ENCODE data around the gene GRIK4.
"Not testable (repeated sequence)": the region's sequence is repeated elsewhere in the genome, so short reads cannot be mapped to it uniquely, and the experiment has no call there.

The GRIK4 gene

DNA sequence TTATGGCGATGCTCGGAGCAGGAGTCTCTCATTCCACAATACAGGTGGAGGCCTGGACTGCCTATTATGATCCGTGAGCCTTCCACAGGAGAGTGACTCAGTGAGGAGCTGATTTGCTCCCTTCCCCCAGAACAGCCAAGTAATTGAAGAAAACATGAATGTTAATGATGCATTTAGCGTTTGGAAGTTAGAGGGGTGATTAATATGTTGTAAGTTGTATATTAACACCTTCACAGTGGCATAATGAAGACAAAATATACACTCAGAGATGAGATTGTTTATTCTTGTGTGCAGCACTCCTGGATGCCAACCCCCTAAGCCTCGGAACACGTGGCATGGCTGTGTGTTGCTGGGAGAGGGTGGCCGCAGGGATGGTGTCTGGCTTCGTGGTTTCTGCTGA lies 98.6 kb downstream of the GRIK4 start:
- no peak for DNase-seq

DNA sequence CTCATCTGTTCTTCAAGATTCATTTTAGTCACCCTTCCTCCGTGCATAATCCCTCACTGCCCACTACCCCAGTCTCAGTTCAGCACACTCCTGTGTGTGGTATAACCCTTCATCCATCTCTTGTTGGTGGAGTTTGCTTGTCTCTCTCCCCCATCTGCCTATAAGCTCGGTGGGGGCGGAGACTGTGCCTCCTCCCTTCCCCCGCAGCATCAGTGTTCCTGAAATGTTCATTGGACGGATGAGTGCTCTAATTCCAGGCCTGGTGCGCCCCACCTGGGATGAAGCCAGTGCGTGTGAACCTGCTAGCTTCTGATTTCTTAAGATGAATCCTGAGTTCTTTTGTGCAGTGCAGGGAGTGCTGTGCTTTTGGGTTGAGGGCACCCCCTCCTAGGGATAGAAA lies 100.0 kb downstream of the GRIK4 start:
- DNase-seq, result no peak

DNA sequence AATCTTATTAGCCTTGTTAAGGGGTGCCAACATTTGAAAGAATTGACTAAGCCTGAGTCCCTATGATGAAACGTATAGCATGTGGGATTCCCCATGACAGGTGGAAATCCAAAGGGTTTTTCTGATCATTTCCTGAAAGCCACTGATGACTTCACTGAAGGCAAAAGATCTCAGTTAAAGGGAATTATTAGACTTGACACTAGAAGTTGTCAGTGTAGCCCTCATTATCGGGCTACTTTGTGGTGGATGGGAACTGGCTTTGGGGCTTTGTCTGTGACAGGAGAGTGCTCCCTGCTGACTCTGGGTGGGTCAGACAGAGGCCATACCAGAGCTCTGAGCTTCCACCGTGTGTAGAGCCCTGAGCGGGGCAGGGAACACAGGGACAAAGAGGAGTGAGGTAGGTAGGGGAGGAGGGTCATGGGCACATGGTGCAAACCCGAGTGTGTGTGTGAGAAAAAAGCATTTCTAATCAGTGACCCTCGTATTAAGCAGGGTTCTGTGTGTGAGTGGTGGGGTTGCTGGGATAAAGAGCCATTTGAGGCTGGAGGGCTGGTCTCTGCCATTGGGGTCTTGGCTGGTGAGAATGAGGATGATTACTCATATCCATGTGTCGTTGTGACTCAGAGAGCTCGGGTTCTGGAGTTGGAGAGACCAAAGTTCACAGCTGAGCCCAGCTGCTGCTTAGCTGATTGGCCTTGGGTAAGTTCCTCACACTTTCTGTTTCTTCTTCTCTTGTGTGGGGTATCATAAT lies 101.1 kb downstream of the GRIK4 start:
- DNase-seq, result no peak

DNA sequence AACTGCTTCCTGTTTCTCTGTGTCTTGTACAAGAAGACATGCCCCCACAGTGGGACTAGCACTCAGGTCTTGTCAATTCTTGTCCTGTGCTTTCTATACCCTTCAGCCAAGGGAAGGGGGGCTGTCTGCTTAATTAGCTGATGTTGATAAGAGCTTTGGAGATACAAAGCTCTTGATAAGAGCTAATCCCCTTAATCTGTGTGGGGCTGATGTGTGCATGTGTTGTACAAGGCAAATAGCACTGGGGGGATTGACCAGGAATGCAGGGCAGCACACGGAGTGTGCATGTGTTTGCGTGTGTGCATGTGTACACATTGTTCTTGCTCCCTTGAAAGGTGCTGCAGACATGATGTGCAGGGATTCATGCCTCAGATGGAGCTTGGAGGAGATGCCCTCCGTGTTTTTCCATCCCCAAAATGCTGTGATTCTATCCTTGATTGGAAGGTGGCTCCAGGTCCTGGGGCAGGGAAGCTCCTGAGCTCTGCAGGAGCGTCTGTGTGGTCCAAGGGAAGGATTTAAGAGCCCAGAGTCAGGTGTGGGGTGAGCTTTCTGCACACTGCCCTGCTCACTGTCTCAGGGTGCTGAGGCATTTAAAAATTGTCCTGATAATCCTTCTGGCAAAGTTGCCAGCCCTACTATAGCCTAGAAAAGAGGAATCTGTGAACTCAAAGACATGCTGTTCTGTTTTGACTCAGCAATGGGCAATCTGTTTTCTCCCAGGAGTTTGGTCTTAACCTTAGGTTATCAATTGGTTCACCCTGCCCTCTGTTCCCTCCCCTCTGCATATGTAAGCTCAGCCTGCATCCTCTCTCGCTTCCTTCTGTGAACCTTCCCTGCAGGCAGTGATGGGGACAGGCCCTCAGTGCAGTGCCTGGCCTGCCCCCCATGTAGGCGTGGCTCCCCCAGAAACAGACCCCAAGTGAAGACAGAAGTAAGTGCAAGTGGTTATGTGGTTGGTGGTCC lies 102.0 kb downstream of the GRIK4 start:
- no peak for DNase-seq

DNA sequence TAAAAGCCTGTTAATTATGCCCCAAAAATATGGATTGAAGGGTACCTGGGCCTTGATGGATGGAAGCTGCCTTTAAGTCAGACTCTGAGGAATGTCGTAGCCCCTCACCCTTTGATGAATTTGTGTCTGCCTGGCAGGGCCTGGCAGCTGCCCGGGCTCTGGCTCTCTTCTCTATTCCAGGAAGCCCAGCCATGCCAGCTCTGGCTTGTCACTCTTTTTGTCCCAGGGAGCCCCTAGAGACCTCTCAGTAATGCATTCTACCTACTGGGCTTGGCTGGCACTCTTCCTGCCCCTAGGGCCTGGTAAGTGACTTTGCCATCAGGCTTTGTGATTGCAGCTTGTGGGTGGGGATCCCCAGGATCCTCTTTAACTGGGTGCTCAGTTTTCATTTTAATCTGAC lies 103.8 kb downstream of the GRIK4 start:
- DNase-seq, result peak; percentile 36

DNA sequence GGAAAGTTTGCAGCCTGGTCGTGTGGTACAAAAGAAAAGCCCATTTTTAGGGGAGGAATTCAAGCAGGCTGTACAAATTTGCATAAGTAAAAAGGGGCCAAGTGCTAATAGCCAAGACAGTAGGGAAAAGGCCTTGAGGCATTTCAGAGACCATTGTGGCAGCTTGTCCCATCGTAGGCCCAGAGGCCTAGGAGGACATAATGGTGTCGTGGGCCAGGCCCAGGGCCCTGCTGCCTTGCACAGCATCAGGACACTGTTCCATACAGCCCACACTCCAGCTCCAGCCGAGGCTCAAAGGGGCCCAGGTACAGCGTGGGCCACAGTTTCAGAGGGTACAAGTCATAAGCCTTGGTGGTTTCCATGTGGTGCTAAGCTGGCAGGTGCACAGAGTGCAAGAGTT lies 106.9 kb downstream of the GRIK4 start:
- DNase-seq, result no peak

DNA sequence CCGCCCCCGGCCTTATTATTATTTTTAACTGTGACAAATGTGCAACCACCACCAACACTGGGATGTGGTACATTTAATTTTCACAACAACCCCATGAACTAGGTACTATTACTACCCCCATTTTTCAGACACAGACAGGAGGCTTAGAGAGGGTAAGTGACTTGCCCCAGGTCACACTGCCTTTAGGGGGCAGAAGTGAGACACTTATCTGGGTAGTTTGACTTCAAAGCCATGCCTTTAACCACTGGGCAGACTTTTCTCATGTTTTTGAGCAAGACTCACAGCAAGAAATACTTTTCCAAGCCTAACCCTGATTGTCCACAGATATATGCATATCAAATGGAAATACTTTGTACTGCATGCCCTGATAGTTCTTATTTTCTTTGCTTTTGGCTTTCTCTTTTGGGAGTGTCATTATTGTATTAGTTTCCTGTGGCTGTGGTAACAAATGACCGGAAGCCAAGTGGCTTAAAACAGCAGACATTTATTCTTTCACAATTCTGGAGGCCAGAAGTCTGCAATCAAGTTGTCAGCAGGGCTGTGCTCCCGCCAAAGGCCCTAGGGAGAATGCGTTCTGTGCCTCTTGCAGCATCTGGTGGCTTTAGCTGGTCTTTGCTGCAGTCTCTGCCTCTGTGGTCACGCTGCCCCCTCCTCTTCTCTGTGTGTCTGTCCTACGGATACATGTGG lies 110.8 kb downstream of the GRIK4 start:
- DNase-seq, result no peak

DNA sequence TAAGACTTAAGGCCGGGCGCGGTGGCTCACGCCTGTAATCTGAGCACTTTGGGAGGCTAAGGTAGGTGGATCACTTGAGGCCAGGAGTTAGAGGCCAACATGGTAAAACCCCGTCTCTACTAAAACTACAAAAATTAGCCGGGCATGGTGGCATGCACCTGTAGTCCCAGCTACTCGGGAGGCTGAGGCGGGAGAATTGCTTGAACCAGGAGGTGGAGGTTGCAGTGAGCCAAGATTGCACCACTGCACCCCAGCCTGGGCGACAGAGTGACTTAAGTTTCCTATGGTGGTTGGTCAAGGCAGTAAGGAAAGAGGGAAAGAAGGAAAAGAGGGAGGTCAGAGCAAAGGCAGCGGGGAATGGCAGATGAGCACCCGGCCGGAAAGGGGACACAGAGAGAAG lies 113.4 kb downstream of the GRIK4 start:
- DNase-seq, result not testable (repeated sequence)

DNA sequence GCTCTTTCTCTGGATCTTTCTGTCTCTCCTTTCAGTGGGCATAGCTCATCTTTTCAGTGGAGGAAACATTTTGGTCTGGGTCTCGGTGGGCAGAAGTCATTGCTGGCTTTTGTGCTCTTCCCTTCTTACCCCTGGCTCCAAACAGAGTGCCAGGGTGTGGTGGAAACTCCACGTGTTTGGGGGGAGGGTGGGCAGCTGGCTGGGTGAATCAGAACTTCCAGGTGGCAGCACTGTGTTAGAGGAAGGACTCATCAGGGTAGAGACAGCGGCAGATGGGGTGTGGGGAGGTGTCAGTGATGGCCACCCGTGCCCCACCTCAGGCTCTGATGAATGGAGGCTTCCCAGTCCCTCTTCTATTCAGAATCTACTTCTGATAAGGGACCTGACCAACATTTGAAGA lies 114.0 kb downstream of the GRIK4 start:
- no peak for DNase-seq

DNA sequence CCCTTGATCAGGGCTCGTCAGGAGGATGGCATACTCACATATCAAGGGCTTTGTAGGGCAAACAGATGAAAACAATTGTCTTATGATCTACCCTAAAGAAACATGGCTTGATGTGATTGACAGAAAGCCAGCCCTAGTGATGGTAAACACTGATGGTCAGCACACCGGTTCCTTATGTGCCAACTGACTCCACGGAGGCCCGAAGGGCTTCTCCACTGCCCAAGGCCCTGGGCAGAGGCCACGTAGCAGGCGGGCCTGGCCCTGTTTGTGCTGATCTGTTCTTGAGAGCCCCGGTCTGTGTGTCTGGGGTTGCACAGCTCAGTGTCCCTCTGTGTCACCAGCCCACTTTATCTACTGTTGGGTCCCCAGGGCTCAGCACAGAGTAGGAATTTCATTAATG lies 115.2 kb downstream of the GRIK4 start:
- no peak for DNase-seq

DNA sequence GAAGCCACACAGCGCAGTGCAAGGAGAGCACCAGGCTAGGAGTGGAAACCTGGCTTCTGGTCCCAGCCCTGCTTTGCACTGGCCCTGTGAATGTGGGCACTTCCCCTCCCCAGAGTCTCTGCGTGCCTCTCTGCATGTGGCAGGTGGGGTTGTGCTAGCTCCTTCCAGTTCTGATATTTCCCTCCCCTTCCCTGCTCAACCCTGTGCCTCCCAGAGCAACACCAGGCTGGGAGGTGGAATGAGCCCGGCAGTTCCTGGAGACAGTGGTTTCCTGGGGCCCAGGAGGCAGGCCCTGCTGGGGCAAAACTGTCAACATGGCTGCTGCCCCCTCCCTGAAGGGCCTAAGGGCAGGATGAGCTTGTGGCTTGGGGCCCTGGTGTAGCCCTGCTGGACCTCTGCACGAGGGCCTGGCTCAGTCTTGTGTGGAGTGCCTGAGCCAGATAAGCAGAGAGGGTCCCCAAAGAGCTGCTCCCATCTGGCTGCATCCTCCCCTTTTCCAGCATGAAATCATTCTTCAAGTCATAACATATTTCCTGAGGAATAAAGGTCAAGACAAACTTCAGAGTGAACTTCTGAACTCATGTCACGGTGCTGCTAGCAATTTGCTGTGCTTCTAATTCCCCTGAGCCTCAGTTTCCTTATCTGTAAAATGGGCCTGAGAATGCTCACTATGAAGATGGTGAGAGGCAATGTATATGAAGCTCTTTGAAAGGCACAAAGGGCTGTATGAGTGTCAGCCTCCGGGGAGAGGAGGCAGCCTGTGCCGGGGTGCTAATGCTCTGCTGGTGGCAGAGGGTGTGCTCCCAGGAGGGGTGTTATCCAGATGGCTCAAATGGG lies 116.0 kb downstream of the GRIK4 start:
- DNase-seq, result no peak

DNA sequence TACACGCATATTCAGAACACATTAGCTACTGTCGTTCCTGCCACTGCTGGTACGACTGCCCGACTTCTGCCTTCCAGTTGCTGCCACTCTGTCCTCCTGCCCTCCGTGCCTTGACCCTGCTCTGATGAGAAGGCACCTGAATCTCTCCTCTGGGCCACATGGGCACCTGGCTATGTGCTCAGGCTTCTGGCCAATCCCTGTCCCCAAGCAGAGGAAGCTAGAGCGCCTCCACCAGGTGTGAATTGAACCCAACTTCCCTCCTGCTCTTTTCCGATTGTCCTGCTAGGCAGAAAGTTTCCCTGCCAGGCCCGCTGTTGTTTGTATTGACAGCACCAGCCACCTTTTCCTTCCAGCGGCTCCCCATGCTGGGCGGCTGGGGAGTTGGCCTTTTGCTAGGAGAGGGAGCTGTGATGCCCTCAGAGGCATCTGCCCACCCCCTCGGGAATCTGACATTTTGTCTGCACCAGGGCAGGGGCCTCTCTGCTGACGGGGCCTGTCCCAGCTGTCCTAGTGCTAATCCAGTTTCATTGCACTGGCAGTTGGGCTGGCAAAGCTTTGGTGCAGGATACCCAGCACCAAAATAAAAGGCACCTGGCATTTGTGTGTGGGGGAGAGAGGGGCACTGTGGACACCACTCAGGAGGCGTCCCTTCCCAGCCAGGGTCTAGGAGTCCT lies 118.0 kb downstream of the GRIK4 start:
- DNase-seq, result no peak

DNA sequence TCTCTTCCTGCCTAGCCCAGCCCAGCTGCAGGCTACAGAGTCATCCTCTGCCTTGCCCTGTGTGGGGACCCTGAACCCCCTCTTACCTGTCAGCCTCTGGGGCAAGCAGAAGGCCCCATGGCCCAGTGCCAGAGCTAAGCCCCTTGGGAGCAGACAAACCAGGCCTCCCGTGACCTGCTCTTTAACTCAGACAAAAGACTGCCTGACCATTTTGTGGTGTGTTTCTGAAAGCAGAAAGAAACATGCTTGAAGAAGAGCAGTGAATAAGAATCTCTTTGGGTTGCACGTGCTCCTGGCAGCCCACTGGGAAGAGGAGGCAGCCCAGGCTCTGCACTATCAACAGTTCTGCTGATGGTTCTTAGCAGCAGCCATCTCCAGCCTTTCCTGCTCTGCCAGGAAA lies 118.6 kb downstream of the GRIK4 start:
- no peak for DNase-seq

DNA sequence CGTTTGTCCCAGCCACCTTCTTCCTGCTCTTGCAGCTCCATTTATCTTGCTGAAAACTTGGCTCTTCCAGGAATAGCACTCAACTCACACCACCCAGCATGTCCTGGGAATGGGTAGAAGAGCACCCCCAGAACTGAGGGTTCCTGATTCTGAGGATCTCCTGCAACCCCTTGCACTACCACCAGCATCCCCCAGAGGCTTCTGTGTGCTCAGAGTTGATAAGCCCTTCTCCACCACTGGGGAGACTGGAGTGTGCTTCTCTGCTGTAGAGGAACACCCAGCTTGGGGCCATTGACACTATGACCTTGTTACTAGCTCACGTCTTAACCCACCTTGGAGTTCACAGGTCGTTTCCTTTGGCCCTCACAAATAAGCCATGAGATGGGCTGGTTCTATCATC lies 121.0 kb downstream of the GRIK4 start:
- DNase-seq, result no peak

DNA sequence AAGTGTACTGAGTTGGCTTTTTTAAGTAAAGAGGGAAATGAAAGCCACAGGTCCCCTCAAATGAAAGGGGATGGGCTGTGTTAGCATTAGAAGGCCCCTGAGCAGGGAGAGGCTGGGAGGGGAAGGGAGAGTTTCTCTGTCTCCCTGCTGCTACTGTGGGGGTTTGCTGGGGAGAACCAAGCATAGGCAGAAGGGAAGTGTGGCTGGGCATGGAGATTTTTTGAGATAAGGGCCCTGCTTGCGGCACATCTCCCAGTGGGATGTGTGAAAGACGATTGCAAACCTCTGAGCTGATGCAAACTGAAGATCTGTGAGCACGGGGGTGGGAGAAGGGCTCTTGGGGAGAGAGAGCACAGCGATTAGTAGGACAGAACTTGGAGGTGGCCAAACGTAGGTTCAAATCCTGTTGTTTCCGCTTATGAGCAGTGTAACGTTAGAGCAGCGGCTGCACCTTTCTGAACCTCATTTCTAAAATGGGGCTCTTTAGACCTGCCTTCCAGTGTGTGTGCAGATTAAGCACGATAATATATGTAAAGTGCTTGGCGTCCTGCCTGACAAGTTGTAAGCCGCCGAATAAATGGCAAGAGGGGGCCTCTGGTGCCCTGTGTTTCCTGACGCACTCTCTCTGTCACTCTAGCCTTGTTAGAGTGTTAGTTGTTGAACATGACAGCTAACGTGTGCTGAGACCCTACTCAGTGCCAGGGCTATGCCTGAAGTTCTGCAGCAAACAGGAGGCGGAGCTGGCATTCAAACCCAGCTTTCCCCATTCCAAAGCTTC lies 122.3 kb downstream of the GRIK4 start:
- DNase-seq, result no peak

DNA sequence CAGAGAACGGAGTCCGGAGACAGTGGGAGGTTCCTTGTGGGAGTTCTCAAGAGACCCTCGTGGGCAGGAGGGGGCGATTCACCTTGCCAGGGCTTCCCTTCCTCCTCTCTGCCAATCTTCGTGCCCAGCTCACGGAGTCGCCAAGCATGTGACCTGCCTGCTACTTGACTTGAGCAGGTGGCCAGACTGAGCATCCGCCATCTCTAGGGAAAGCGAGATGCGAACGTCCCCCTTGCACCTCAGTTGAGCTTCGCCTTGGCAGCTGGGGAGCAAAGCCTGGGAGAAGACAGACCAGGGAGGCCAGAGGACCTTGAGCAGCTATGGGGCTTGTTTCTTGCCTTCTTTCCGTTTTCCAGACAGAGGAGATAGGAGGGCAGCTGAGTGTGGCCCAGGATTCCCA lies 123.2 kb downstream of the GRIK4 start:
- DNase-seq, result no peak

DNA sequence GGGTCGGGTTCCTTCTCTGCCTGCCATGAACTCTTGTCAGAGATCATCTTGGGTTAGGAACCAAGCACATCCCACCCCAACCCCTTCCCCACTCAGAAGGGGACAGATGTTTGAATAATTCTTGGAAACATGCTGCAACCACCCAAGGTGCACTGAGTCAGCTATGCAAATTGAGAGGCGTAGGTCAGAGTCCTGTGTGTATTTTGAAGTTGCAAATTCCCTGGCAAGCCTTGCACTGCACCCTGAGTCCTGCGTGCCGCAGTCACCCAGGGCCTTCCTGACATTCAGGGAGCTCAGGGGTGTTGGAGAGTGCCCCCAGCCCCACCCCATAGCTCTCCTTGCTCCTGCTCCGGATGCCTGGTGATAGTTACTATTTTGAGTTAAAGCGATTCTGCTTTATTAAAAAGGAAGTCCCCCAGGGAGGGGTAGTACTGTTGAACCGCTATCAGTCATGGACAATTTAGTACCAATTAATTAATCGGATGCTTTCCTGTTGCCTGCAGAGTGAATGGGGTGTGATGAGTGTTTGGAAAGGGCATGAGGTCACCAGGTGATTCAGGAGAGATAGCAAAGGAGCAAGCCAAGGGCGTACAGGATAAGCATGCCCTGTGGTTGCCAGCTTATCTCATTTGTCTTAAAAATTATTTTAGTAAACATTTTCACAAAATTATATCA lies 123.7 kb downstream of the GRIK4 start:
- no peak for DNase-seq

DNA sequence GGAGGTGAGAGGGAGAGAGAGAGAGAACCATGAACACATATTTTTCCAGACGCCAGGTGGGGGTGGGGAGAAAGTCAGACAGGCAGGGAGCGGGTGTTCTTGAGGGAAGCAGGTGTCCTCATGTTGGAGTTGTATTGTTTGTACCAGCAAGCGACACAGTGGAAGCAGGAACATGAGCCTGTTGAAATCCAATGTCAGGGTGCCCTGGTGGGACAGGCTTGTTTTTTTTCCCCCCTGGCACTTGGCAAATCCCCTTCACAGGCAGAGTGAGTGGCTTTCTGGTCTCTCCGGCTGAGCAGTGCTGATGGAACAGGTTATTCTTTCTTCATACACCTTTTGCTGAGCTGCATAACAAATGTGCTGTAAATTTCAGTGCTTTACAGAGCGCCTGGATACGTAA lies 125.6 kb downstream of the GRIK4 start:
- no peak for DNase-seq

DNA sequence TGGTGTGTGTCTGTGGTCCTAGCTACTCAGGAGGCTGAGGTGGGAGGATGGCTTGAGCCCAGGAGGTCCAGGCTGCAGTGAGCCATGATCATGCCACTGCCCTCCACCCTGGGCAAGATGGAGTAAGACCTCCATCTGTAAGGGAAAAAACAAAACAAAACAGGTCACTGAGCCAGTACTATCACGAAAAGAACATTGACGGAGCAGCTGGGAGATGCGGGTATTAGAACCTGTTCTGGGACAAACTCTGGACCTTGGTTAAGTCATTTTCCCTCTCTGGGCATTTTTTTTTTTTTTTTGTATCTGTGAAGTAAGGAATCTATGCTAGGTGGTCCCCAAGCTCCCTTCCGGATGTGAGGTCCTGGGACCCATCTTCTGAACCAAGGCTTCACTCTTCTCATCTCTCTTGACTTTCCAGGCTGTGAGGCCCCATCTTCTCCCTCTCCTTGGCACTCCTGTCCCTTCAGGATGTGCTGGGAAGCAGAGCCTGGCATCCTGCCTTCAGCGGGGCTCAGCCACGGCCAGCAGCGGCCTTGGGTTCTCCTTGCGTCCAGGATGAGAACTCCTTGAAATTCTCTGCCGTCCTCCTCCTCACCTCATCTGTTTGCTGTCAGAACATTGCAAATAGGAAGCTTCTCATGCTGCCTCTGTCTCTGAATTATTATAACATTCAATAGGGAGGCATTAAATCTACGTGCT lies 130.8 kb downstream of the GRIK4 start:
- no peak for DNase-seq

DNA sequence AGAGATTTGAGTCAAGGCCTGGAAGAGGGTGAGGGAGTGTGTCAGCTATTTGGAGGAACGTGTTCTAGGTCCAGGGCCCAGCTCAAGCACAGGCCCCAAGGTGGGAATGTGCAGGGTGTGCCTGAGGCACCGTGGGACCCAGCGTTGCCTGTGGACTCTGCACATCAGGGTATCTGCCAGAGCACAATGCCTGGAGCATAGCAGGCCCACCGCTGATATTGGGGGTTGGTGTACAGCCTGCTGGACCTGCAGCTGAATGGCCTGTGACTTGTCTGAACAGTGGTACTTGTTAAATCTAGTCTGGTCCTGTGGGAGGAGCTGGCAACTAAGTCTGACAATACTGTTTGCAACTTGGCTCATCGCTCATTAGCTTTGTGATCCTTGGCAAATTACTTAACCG lies 131.7 kb downstream of the GRIK4 start:
- DNase-seq, result no peak
